Skin epidermis (tissue), 12 donors: Measurements from ENCODE around the gene UBE3A.
"Not testable (repeated sequence)": the region's sequence is repeated elsewhere in the genome, so short reads cannot be mapped to it uniquely, and the experiment has no call there.

Experiments used
- H3K27ac ChIP-seq, 21 experiments: fragments of 200-600 bp; sonication (generic) in 11 of 21; one replicate each; pipeline ENCODE4 v1.5.0; 2020; ENCODE audit warnings: mild to moderate bottlenecking in 3 of 21, inconsistent platforms in 2 of 21, moderate library complexity in 2 of 21
- H3K4me3 ChIP-seq, 7 experiments: fragments of 200-600 bp; sonication (generic) in 2 of 7; one replicate each; pipeline ENCODE4 v1.5.0; 2020; ENCODE audit warnings: inconsistent platforms in 2 of 7, mild to moderate bottlenecking in 2 of 7, moderate library complexity in 1 of 7

UBE3A gene

GRCh38 chr15:25441111-25441510 is 2.3 kb upstream of the UBE3A start:
- Histone ChIP-seq H3K4me3 (no peak overlapping the region), H3K27ac (no peak overlapping the region)

- Histone ChIP-seq H3K4me3 (peak overlapping the region; percentile 82 to 100 (median 94)), H3K27ac (peak overlapping the region in 20 of 21 experiments; percentile 64 to 100 (median 98))
Observed at GRCh38 chr15:25439369-25439836, 579 bp upstream of the UBE3A start.

- Histone ChIP-seq H3K4me3 (peak overlapping the region; percentile 82 to 100 (median 94)), H3K27ac (peak overlapping the region; percentile 92 to 100 (median 98))
Observed at GRCh38 chr15:25437777-25438600, 835 bp downstream of the UBE3A start.

- H3K27ac ChIP-seq, result no peak overlapping the region
- peak overlapping the region in 1 of 7 experiments; percentile 94 for H3K4me3 ChIP-seq
Observed at GRCh38 chr15:25436707-25437106, 2.1 kb downstream of the UBE3A start.

GRCh38 chr15:25435474-25436243 is 3.2 kb downstream of the UBE3A start:
- no peak overlapping the region for H3K27ac ChIP-seq
- H3K4me3 ChIP-seq, result no peak overlapping the region

GRCh38 chr15:25433118-25433865 is 5.5 kb downstream of the UBE3A start:
- Histone ChIP-seq H3K27ac (no peak overlapping the region), H3K4me3 (no peak overlapping the region)

GRCh38 chr15:25431836-25432561 is 6.8 kb downstream of the UBE3A start:
- H3K27ac ChIP-seq, result no peak overlapping the region

GRCh38 chr15:25427861-25428260 is 11.0 kb downstream of the UBE3A start:
- no peak overlapping the region for H3K27ac ChIP-seq
- no peak overlapping the region for H3K4me3 ChIP-seq

More at GRCh38 chr15:25431836-25432561, 6.8 kb downstream of the UBE3A start:
- no peak overlapping the region for H3K4me3 ChIP-seq

- Histone ChIP-seq H3K4me3 (no peak overlapping the region), H3K27ac (no peak overlapping the region)
Observed at GRCh38 chr15:25426896-25427610, 11.8 kb downstream of the UBE3A start.

GRCh38 chr15:25424073-25424472 is 14.8 kb downstream of the UBE3A start:
- H3K27ac ChIP-seq, result no peak overlapping the region
- H3K4me3 ChIP-seq, result no peak overlapping the region

GRCh38 chr15:25422021-25422420 is 16.8 kb downstream of the UBE3A start:
- Histone ChIP-seq H3K27ac (no peak overlapping the region), H3K4me3 (no peak overlapping the region)

- Histone ChIP-seq H3K27ac (no peak overlapping the region), H3K4me3 (no peak overlapping the region)
Observed at GRCh38 chr15:25418202-25418601, 20.6 kb downstream of the UBE3A start.

- no peak overlapping the region for H3K4me3 ChIP-seq
- H3K27ac ChIP-seq, result no peak overlapping the region
Observed at GRCh38 chr15:25417604-25418003, 21.2 kb downstream of the UBE3A start.

- Histone ChIP-seq H3K27ac (no peak overlapping the region), H3K4me3 (no peak overlapping the region)
Observed at GRCh38 chr15:25416693-25417092, 22.1 kb downstream of the UBE3A start.

- Histone ChIP-seq H3K27ac (no peak overlapping the region), H3K4me3 (no peak overlapping the region)
Observed at GRCh38 chr15:25415707-25416106, 23.1 kb downstream of the UBE3A start.

- no peak overlapping the region for H3K27ac ChIP-seq
Observed at GRCh38 chr15:25415217-25415616, 23.6 kb downstream of the UBE3A start.

GRCh38 chr15:25410649-25411048 is 28.2 kb downstream of the UBE3A start:
- no peak overlapping the region for H3K27ac ChIP-seq
- H3K4me3 ChIP-seq, result no peak overlapping the region

More at GRCh38 chr15:25415217-25415616, 23.6 kb downstream of the UBE3A start:
- H3K4me3 ChIP-seq, result no peak overlapping the region

- H3K4me3 ChIP-seq, result not testable (repeated sequence)
- peak overlapping the region in 1 of 21 experiments; percentile 42 for H3K27ac ChIP-seq
Observed at GRCh38 chr15:25409731-25410130, 29.1 kb downstream of the UBE3A start.

- no peak overlapping the region for H3K4me3 ChIP-seq
- H3K27ac ChIP-seq, result peak overlapping the region in 3 of 21 experiments; percentile 11 to 42 (median 13)
Observed at GRCh38 chr15:25408929-25409328, 29.9 kb downstream of the UBE3A start.
